Stimulated activated CD8-positive, alpha-beta memory T cell treated with anti-CD3 and anti-CD28 coated beads, Interleukin-7, amount 100 ng/mL, for 24 hours (primary cell): ENCODE data around the gene NPR1.
"Not testable (repeated sequence)": the region's sequence is repeated elsewhere in the genome, so short reads cannot be mapped to it uniquely, and the experiment has no call there.

ENCODE experiments used
- DNase-seq: peaks from one replicate; pipeline ENCODE4 v3.0.0-alpha.2; 2020; ENCODE audit warnings: low read depth

NPR1 gene

GRCh38 chr1:153682730-153683129 is 4.2 kb downstream of the NPR1 start:
- no peak for DNase-seq

GRCh38 chr1:153683854-153684253 is 5.4 kb downstream of the NPR1 start:
- no peak for DNase-seq

- DNase-seq: no peak
Measured at GRCh38 chr1:153684892-153685291, 6.4 kb downstream of the NPR1 start.

- DNase-seq: no peak
Measured at GRCh38 chr1:153685544-153686340, 7.3 kb downstream of the NPR1 start.

GRCh38 chr1:153687346-153688125 is 9.0 kb downstream of the NPR1 start:
- no peak for DNase-seq

GRCh38 chr1:153688276-153688675 is 9.8 kb downstream of the NPR1 start:
- no peak for DNase-seq

- no peak for DNase-seq
Measured at GRCh38 chr1:153688736-153689328, 10.3 kb downstream of the NPR1 start.

GRCh38 chr1:153693466-153693865 is 15.0 kb downstream of the NPR1 start:
- no peak for DNase-seq

- DNase-seq: no peak
Measured at GRCh38 chr1:153696741-153697140, 18.3 kb downstream of the NPR1 start.

- DNase-seq: no peak
Measured at GRCh38 chr1:153697191-153698019, 18.9 kb downstream of the NPR1 start.

- DNase-seq: no peak
Measured at GRCh38 chr1:153698020-153698922, 19.8 kb downstream of the NPR1 start.

GRCh38 chr1:153698923-153699714 is 20.6 kb downstream of the NPR1 start:
- DNase-seq: no peak

GRCh38 chr1:153699768-153700167 is 21.3 kb downstream of the NPR1 start:
- no peak for DNase-seq

GRCh38 chr1:153705484-153705883 is 27.0 kb downstream of the NPR1 start:
- no peak for DNase-seq

GRCh38 chr1:153711026-153711425 is 32.5 kb downstream of the NPR1 start:
- DNase-seq: no peak

GRCh38 chr1:153716211-153716610 is 37.7 kb downstream of the NPR1 start:
- DNase-seq: not testable (repeated sequence)

- DNase-seq: no peak
Measured at GRCh38 chr1:153717330-153717729, 38.8 kb downstream of the NPR1 start.

GRCh38 chr1:153723687-153724086 is 45.2 kb downstream of the NPR1 start:
- no peak for DNase-seq

GRCh38 chr1:153724634-153725033 is 46.1 kb downstream of the NPR1 start:
- not testable (repeated sequence) for DNase-seq
